ENCODE results near the gene RALGPS2.

DNA sequence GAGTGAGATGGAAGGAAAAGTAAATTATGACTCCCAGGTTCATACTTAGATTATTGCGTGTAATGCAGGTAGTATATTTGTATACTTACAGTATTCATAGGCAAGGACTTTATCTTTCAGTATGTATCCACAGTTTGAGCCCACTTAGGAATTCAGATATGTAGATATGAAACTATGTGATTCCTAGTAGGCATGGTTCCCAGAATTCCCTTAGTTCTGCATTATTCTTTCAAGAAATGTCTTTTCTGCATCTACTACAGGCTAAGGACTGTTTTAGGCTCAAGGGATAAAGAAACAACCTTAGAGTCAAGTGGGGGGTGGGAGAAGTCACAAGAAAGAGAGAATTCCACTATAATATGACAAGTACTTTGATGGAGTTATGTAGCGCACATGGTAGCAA is 132.1 kb downstream of the RALGPS2 start:
- TF ChIP-seq, protein P1, sequence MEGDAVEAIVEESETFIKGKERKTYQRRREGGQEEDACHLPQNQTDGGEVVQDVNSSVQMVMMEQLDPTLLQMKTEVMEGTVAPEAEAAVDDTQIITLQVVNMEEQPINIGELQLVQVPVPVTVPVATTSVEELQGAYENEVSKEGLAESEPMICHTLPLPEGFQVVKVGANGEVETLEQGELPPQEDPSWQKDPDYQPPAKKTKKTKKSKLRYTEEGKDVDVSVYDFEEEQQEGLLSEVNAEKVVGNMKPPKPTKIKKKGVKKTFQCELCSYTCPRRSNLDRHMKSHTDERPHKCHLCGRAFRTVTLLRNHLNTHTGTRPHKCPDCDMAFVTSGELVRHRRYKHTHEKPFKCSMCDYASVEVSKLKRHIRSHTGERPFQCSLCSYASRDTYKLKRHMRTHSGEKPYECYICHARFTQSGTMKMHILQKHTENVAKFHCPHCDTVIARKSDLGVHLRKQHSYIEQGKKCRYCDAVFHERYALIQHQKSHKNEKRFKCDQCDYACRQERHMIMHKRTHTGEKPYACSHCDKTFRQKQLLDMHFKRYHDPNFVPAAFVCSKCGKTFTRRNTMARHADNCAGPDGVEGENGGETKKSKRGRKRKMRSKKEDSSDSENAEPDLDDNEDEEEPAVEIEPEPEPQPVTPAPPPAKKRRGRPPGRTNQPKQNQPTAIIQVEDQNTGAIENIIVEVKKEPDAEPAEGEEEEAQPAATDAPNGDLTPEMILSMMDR (IDR thresholded peaks at IDR 0.05; ENCODE audit: insufficient read depth, low read length, poor library complexity, severe bottlenecking), result no peak
- no peak for TF ChIP-seq EZH2phosphoT487 (conservative IDR thresholded peaks at IDR 0.05; ENCODE audit: low read length)

Measured in SU-DHL-6 (cell line).